OCI-LY7 (cell line): Measurements from ENCODE around the gene PPP2R1A. TPM values are rescaled to one million over a fixed set of nuclear protein-coding genes. Genes with fewer than 3 reads are reported as not detected.

ENCODE experiments used
- BruUV-seq: library from RNA; stranded (reverse); fragments of 400-500 nt; replicated peaks from 2 replicates; lab custom pipeline; 2021; lab: Mats Ljungman, UMichigan
- CTCF ChIA-PET: fragments of 300-600 bp; sonication (Branson Sonifier 250); formaldehyde crosslinking; loops from one replicate; lab custom pipeline; 2022; ENCODE audit warnings: antibody characterized with exemption; ENCODE audit not compliant: unreplicated experiment; lab: Charles Lee
- POLR2A ChIA-PET: fragments of 300-600 bp; sonication (Branson Sonifier 250); formaldehyde crosslinking; loops from one replicate; lab custom pipeline; 2022; ENCODE audit warnings: antibody characterized with exemption; lab: Charles Lee
- DNase-seq: peaks from one replicate; pipeline ENCODE4 v3.0.0-alpha.2; 2015; ENCODE audit warnings: low spot score
- H2AFZ ChIP-seq: fragments of 200-600 bp; sonication (generic), shearing (Covaris generic); 2 replicates; pipeline ENCODE4 v1.6.1; 2014; ENCODE audit warnings: mild to moderate bottlenecking, antibody characterized with exemption, low read length, moderate library complexity
- H3K27ac ChIP-seq: fragments of 200-600 bp; sonication (generic); 2 replicates; pipeline ENCODE4 v1.5.1; 2014; ENCODE audit warnings: mixed run types, low read depth, mild to moderate bottlenecking, moderate library complexity, low read length, inconsistent platforms; ENCODE audit not compliant: poor library complexity, severe bottlenecking
- H3K36me3 ChIP-seq: fragments of 200-600 bp; sonication (generic); 2 replicates; pipeline ENCODE4 v1.6.1; 2014; ENCODE audit warnings: mild to moderate bottlenecking, antibody characterized with exemption, low read length, moderate library complexity, mixed read lengths; ENCODE audit not compliant: insufficient read depth
- H3K4me1 ChIP-seq: fragments of 200-600 bp; sonication (generic); 2 replicates; pipeline ENCODE4 v1.5.1; 2014; ENCODE audit warnings: mild to moderate bottlenecking, low read length; ENCODE audit not compliant: insufficient read depth, poor library complexity, severe bottlenecking
- H3K4me2 ChIP-seq: fragments of 200-600 bp; sonication (generic); 2 replicates; pipeline ENCODE4 v1.6.1; 2014; ENCODE audit warnings: mild to moderate bottlenecking, low read length
- H3K4me3 ChIP-seq: fragments of 200-600 bp; sonication (generic); 2 replicates; pipeline ENCODE4 v1.5.1; 2014; ENCODE audit warnings: mild to moderate bottlenecking, low read depth, low read length; ENCODE audit not compliant: poor library complexity, severe bottlenecking
- H3K79me2 ChIP-seq: fragments of 200-600 bp; sonication (generic); 2 replicates; pipeline ENCODE4 v1.6.1; 2016; ENCODE audit warnings: low read depth, mild to moderate bottlenecking, low read length, moderate library complexity, mixed read lengths; ENCODE audit not compliant: insufficient read depth
- H3K9me2 ChIP-seq: fragments of 200-600 bp; sonication (generic); 2 replicates; pipeline ENCODE4 v1.6.1; 2016; ENCODE audit warnings: mild to moderate bottlenecking, low read length, mixed read lengths; ENCODE audit not compliant: insufficient read depth
- H3K9me3 ChIP-seq: fragments of 200-600 bp; sonication (generic); 2 replicates; pipeline ENCODE4 v1.6.1; 2014; ENCODE audit warnings: mild to moderate bottlenecking, mixed run types, low read length, mixed read lengths
- H4K20me1 ChIP-seq: fragments of 200-600 bp; sonication (generic); 2 replicates; pipeline ENCODE4 v1.6.1; 2014; ENCODE audit warnings: mild to moderate bottlenecking, antibody characterized with exemption, low read length, moderate library complexity, mixed read lengths; ENCODE audit not compliant: insufficient read depth
- CTCF ChIP-seq: fragments of 200-600 bp; sonication (generic); conservative IDR thresholded peaks from 2 replicates; pipeline ENCODE4 v1.5.1; 2014; ENCODE audit warnings: mild to moderate bottlenecking, antibody characterized with exemption, low read length, moderate library complexity, mixed read lengths
- EZH2phosphoT487 ChIP-seq: fragments of 200-600 bp; sonication (generic); IDR thresholded peaks from 2 replicates; pipeline ENCODE4 v1.6.1; 2018; ENCODE audit warnings: low read depth, borderline replicate concordance, mild to moderate bottlenecking, mixed run types, antibody characterized with exemption, low read length, moderate library complexity, mixed read lengths
- intact Hi-C: fragments of 100-400 bp; cut with micrococcal nuclease; formaldehyde crosslinking; loops from one replicate; pipeline ENCODE4 v1.10.0; 2022; ENCODE audit not compliant: unreplicated experiment
- total RNA-seq, 2 experiments: library from RNA; depleted of rRNA in 1 of 2; stranded (reverse); fragments of >200 nt in 1 of 2; shearing (Covaris generic) in 1 of 2; gene quantifications; 2 replicates each; pipeline ENCODE4 v1.2.3, GENCODE V29; 2014 to 2022

PPP2R1A gene
- total RNA-seq, 2 experiments from 2014 or later, result 154 to 207 TPM

DNA sequence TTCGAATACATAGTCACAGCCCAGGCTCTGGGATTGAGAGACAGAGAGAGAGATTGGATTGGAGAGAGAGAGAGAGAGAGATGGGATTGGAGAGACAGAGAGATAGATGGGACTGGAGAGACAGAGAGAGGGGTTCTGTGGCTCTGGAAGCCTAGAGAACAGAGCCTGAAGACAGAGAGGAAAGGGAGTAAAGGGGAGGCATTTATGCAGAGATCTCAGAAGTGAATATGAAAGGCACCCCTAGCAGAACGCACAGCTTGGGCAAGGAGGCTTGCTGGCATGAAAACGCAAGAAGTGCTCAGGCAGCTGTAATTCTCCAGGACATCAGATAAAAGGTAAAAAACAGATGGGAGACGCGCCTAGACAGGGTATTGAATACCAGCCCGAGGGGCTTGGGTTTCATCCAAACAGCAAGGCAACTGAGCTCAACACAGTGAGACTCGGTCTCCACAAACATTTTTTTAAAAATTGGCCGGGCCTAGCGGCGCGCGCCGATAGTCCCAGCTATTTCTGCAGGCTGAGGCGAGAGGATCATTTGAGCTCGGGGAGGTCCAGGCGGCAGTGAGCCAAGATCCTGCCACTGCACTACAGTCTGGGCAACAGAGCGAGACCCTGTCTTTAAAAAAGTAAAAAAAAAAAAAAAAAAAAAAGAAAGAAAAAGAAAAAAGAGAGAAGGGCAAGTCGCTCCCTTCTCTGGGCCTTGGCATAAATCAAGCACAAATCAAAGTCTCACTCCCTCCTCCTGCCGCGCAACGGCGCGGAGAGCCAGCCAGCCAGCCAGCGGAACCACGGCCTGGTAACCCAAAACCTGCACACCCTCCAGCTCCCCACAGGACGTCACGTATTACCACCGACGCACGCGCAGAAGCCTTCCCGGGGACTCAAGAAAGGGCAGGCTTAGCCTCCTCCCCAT is 774 bp upstream of the PPP2R1A start:
- peak overlapping the region; percentile 91 for H3K27ac ChIP-seq
- H3K4me1 ChIP-seq, result peaks cover 38% of the 10 kb centered on the region
- intact Hi-C loops, result no loop called here
- H3K4me3 ChIP-seq, result peak overlapping the region; percentile 69
- H3K9me2 ChIP-seq, result no peaks in the 10 kb centered on the region
- DNase-seq, result no peak
- peak overlapping the region; percentile 89 for H3K4me2 ChIP-seq
- no peaks in the 10 kb centered on the region for H3K9me3 ChIP-seq
- H2AFZ ChIP-seq, result peak overlapping the region; percentile 60; the same call in 1 of the 2 replicates
- POLR2A ChIA-PET, result interaction anchor here (0.6 to 1.3 kb wide), 6 partner anchors 10 to 77 kb away, joined by 3 to 10 read pairs (median 4); partner anchors contain the start of genes ZNF616 and ZNF836
- BruUV-seq, result TSS peak; percentile 96
- H3K79me2 ChIP-seq, result peaks cover 46% of the 10 kb centered on the region
- H3K36me3 ChIP-seq, result peaks cover 32% of the 10 kb centered on the region
- peaks cover 23% of the 10 kb centered on the region; the same call in 1 of the 2 replicates for H4K20me1 ChIP-seq
- TF ChIP-seq EZH2phosphoT487 (no peak), CTCF (no peak; the same call in 1 of the 2 replicates)
- CTCF ChIA-PET, result no interaction called here

DNA sequence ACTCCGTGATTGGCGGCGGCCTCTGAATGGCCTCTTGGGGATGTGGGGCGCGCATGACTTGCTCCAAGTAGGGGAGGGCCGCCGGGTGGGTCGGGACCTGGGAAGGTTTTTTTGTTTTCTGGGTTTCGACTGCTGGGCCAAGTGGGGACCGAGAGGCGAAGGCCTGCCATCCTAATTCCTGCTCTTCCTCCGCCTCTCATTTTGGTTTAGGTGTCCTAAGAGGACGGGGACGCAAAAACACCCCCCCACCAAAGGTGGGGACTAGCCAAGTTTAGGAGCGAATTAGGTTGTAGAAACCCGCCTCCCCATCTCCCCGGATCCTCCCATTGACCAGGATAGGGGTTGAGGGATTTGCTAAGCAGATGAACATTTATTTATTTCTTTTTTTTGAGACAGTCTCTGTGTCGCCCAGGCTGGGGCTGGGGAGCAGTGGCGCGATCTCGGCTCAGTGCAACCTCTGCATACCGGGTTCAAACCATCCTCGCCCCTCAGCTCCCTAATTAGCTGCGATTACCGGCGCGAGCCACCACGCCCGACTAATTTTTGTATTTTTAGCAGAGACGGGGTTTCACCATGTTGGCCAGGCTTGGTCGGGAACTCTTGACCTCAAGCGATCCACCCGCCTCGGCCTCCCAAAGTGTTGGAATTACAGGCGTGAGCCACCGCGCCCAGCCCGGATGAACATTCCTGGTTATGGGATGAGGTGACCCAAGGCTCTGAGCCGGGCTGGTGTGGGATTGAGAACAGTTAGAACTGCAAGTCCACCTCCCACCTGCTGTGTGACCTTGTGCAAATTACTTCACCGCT is 838 bp downstream of the PPP2R1A start:
- H3K9me3 ChIP-seq, result no peaks in the 10 kb centered on the region
- peak overlapping the region; percentile 75 for H3K27ac ChIP-seq
- intact Hi-C loops, result loop anchor here (2.0 kb wide), 1 partner anchor 52 kb away; the partner anchor contains the start of gene ZNF616
- H3K36me3 ChIP-seq, result peaks cover 48% of the 10 kb centered on the region
- H3K4me1 ChIP-seq, result peaks cover 38% of the 10 kb centered on the region
- peaks cover 30% of the 10 kb centered on the region; the same call in 1 of the 2 replicates for H4K20me1 ChIP-seq
- no peak for TF ChIP-seq EZH2phosphoT487
- no peak for TF ChIP-seq CTCF
- DNase-seq, result peak; percentile 50
- peaks cover 62% of the 10 kb centered on the region for H3K79me2 ChIP-seq
- no TSS peak for BruUV-seq
- CTCF ChIA-PET, result no interaction called here
- H3K9me2 ChIP-seq, result no peaks in the 10 kb centered on the region
- H2AFZ ChIP-seq, result peak overlapping the region; percentile 26; the same call in 1 of the 2 replicates
- POLR2A ChIA-PET, result no interaction called here
- H3K4me2 ChIP-seq, result peak overlapping the region; percentile 98
- H3K4me3 ChIP-seq, result peak overlapping the region; percentile 98
